PFSK-1 (cell line): ENCODE results near the gene EXPH5.

Experiments used
- FOXP2 ChIP-seq: optimal IDR thresholded peaks from 2 replicates; pipeline ENCODE3; 2011; ENCODE audit warnings: borderline replicate concordance, control low read depth, inconsistent platforms; ENCODE audit not compliant: insufficient read depth; ENCODE audit errors: extremely low read length, extremely low read depth
- POLR2AphosphoS5 ChIP-seq: IDR thresholded peaks from 2 replicates; pipeline ENCODE4 v1.6.1; 2012; ENCODE audit warnings: low read depth, mild to moderate bottlenecking, control low read depth, low read length, moderate library complexity
- REST ChIP-seq, 2 experiments: IDR thresholded peaks; 2 replicates each; pipeline versions ENCODE4 v1.6.1 to v1.8.0; 2011 to 2012; ENCODE audit warnings: low read depth in 2 of 2, low read length in 2 of 2, control low read depth in 1 of 2, inconsistent platforms in 1 of 2, mild to moderate bottlenecking in 1 of 2, moderate library complexity in 1 of 2; ENCODE audit not compliant: insufficient read depth in 1 of 2
- SIN3A ChIP-seq: IDR thresholded peaks from 2 replicates; pipeline ENCODE4 v1.6.1; 2012; ENCODE audit warnings: mild to moderate bottlenecking, low read length, moderate library complexity, borderline replicate concordance; ENCODE audit not compliant: insufficient read depth
- TAF1 ChIP-seq: IDR thresholded peaks from 2 replicates; pipeline ENCODE4 v1.6.1; 2012; ENCODE audit warnings: low read length, control low read depth, borderline replicate concordance; ENCODE audit not compliant: insufficient read depth

EXPH5 gene

GRCh38 chr11:108592591-108593213, 866 bp downstream of the EXPH5 start:
- TF ChIP-seq SIN3A (no peak), POLR2AphosphoS5 (no peak), REST (IDR thresholded peaks at IDR 0.05; ENCODE audit: insufficient read depth in 1 of 2, low read depth in 2 of 2, low read length in 2 of 2) (no peak), FOXP2 (no peak), TAF1 (no peak)

- no peak for TF ChIP-seq POLR2AphosphoS5
- TF ChIP-seq TAF1 = no peak
- no peak for TF ChIP-seq FOXP2
- TF ChIP-seq REST (IDR thresholded peaks at IDR 0.05; ENCODE audit: insufficient read depth in 1 of 2, low read depth in 2 of 2, low read length in 2 of 2) = no peak
- TF ChIP-seq SIN3A = no peak
Observed at GRCh38 chr11:108591893-108592292, 1.7 kb downstream of the EXPH5 start.

- no peak for TF ChIP-seq SIN3A
- TF ChIP-seq FOXP2 = no peak
- TF ChIP-seq POLR2AphosphoS5 = no peak
- no peak for TF ChIP-seq REST (IDR thresholded peaks at IDR 0.05; ENCODE audit: insufficient read depth in 1 of 2, low read depth in 2 of 2, low read length in 2 of 2)
- no peak for TF ChIP-seq TAF1
Observed at GRCh38 chr11:108589136-108589535, 4.4 kb downstream of the EXPH5 start.

GRCh38 chr11:108588287-108588686, 5.3 kb downstream of the EXPH5 start:
- TF ChIP-seq SIN3A = no peak
- TF ChIP-seq FOXP2 = no peak
- TF ChIP-seq POLR2AphosphoS5 = no peak
- no peak for TF ChIP-seq TAF1
- no peak for TF ChIP-seq REST (IDR thresholded peaks at IDR 0.05; ENCODE audit: insufficient read depth in 1 of 2, low read depth in 2 of 2, low read length in 2 of 2)

DNA sequence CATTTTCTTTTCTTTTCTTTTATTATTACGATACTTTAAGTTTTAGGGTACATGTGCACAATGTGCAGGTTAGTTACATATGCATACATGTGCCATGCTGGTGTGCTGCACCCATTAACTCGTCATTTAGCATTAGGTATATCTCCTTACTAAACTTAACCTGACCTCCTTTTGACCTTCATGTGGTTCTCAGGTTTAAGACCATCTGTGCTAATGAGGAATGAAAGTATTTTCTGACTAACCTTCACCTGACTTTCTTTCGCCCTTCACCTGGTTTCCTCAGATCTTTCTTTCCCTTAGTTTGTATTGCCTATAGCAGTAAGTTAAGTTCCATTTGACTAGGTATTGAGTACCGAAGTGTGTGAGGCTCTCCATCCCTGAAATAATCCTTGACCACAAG, 6.5 kb downstream of the EXPH5 start:
- TF ChIP-seq POLR2AphosphoS5 = no peak
- no peak for TF ChIP-seq TAF1
- TF ChIP-seq FOXP2 = no peak
- no peak for TF ChIP-seq REST (IDR thresholded peaks at IDR 0.05; ENCODE audit: insufficient read depth in 1 of 2, low read depth in 2 of 2, low read length in 2 of 2)
- no peak for TF ChIP-seq SIN3A
